Measurements from ENCODE around the gene SAMD14.

DNA sequence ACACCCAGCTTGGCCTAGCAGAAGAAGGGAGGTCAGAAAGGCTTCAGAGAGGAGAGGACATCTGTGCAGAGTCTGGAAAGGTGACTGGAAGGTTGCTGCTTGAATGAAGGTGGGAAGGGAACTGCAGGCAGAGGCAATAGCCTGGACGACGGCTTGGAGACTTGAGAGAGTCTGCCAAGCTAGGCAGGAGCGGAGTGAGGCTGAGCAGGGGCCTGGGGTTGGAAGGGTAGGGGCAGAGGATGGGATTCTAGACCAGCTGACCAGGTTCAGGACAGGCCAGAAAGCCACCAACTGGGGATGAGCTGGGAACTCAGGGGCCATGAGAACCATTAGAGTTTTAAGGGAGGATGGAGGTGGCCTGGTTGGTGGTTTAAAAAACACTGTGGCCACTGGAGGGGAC lies 35.5 kb upstream of the SAMD14 start:
- no peak for TF ChIP-seq POLR2AphosphoS5 (IDR thresholded peaks at IDR 0.05; ENCODE audit: low read depth)
- TF ChIP-seq EZH2 (IDR thresholded peaks at IDR 0.05; ENCODE audit: low read depth, unreplicated experiment): no peak
- TF ChIP-seq, protein P1, sequence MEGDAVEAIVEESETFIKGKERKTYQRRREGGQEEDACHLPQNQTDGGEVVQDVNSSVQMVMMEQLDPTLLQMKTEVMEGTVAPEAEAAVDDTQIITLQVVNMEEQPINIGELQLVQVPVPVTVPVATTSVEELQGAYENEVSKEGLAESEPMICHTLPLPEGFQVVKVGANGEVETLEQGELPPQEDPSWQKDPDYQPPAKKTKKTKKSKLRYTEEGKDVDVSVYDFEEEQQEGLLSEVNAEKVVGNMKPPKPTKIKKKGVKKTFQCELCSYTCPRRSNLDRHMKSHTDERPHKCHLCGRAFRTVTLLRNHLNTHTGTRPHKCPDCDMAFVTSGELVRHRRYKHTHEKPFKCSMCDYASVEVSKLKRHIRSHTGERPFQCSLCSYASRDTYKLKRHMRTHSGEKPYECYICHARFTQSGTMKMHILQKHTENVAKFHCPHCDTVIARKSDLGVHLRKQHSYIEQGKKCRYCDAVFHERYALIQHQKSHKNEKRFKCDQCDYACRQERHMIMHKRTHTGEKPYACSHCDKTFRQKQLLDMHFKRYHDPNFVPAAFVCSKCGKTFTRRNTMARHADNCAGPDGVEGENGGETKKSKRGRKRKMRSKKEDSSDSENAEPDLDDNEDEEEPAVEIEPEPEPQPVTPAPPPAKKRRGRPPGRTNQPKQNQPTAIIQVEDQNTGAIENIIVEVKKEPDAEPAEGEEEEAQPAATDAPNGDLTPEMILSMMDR (conservative IDR thresholded peaks at IDR 0.05; ENCODE audit: low read depth in 2 of 2): no peak
- TF ChIP-seq, protein P2, sequence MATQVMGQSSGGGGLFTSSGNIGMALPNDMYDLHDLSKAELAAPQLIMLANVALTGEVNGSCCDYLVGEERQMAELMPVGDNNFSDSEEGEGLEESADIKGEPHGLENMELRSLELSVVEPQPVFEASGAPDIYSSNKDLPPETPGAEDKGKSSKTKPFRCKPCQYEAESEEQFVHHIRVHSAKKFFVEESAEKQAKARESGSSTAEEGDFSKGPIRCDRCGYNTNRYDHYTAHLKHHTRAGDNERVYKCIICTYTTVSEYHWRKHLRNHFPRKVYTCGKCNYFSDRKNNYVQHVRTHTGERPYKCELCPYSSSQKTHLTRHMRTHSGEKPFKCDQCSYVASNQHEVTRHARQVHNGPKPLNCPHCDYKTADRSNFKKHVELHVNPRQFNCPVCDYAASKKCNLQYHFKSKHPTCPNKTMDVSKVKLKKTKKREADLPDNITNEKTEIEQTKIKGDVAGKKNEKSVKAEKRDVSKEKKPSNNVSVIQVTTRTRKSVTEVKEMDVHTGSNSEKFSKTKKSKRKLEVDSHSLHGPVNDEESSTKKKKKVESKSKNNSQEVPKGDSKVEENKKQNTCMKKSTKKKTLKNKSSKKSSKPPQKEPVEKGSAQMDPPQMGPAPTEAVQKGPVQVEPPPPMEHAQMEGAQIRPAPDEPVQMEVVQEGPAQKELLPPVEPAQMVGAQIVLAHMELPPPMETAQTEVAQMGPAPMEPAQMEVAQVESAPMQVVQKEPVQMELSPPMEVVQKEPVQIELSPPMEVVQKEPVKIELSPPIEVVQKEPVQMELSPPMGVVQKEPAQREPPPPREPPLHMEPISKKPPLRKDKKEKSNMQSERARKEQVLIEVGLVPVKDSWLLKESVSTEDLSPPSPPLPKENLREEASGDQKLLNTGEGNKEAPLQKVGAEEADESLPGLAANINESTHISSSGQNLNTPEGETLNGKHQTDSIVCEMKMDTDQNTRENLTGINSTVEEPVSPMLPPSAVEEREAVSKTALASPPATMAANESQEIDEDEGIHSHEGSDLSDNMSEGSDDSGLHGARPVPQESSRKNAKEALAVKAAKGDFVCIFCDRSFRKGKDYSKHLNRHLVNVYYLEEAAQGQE (IDR thresholded peaks at IDR 0.05; ENCODE audit: unreplicated experiment): no peak
- no peak for TF ChIP-seq NANOG (IDR thresholded peaks at IDR 0.05; ENCODE audit: borderline replicate concordance)
- no peak for TF ChIP-seq JUNB (IDR thresholded peaks at IDR 0.05; ENCODE audit: unreplicated experiment)
- TF ChIP-seq, protein P3, sequence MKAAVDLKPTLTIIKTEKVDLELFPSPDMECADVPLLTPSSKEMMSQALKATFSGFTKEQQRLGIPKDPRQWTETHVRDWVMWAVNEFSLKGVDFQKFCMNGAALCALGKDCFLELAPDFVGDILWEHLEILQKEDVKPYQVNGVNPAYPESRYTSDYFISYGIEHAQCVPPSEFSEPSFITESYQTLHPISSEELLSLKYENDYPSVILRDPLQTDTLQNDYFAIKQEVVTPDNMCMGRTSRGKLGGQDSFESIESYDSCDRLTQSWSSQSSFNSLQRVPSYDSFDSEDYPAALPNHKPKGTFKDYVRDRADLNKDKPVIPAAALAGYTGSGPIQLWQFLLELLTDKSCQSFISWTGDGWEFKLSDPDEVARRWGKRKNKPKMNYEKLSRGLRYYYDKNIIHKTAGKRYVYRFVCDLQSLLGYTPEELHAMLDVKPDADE (IDR thresholded peaks at IDR 0.05): no peak
- TF ChIP-seq EZH2phosphoT487 (IDR thresholded peaks at IDR 0.05; ENCODE audit: unreplicated experiment): no peak

Data from GM23338 (cell line).